ENCODE results near the gene AVP.

The AVP gene

GRCh38 chr20:3109350-3110302 is 25.1 kb upstream of the AVP start:
- no peak for DNase-seq

- no peak for DNase-seq
Observed at GRCh38 chr20:3107464-3108025, 23.0 kb upstream of the AVP start.

- DNase-seq: no peak
Observed at GRCh38 chr20:3106658-3107463, 22.3 kb upstream of the AVP start.

- no peak for DNase-seq
Observed at GRCh38 chr20:3106185-3106584, 21.7 kb upstream of the AVP start.

GRCh38 chr20:3105256-3106137 is 21.0 kb upstream of the AVP start:
- no peak for DNase-seq

- no peak for DNase-seq
Observed at GRCh38 chr20:3103369-3104032, 19.0 kb upstream of the AVP start.

- DNase-seq: no peak
Observed at GRCh38 chr20:3102575-3103368, 18.2 kb upstream of the AVP start.

GRCh38 chr20:3101737-3102574 is 17.4 kb upstream of the AVP start:
- peak; percentile 43 for DNase-seq

GRCh38 chr20:3101251-3101650 is 16.7 kb upstream of the AVP start:
- no peak for DNase-seq

GRCh38 chr20:3100480-3100879 is 16.0 kb upstream of the AVP start:
- no peak for DNase-seq

GRCh38 chr20:3094848-3095629 is 10.5 kb upstream of the AVP start:
- DNase-seq: no peak

GRCh38 chr20:3093861-3094361 is 9.4 kb upstream of the AVP start:
- peak; percentile 17 for DNase-seq

GRCh38 chr20:3092611-3093379 is 8.3 kb upstream of the AVP start:
- peak; percentile 59 for DNase-seq

GRCh38 chr20:3090565-3090964 is 6.0 kb upstream of the AVP start:
- no peak for DNase-seq

- no peak for DNase-seq
Observed at GRCh38 chr20:3088031-3088430, 3.5 kb upstream of the AVP start.

GRCh38 chr20:3085571-3086072 is 1.1 kb upstream of the AVP start:
- DNase-seq: no peak

GRCh38 chr20:3084986-3085360 is 449 bp upstream of the AVP start:
- DNase-seq: no peak

All from stimulated activated CD4-positive, alpha-beta T cell treated with anti-CD3 and anti-CD28 coated beads, Interleukin-4, amount 100 ng/mL, for 1 hour (primary cell).